Chondrocyte (in vitro differentiated cells): ENCODE results near the gene JMJD8. TPM values are rescaled to one million over a fixed set of nuclear protein-coding genes. Genes with fewer than 3 reads are reported as not detected.
"Not testable (repeated sequence)": the region's sequence is repeated elsewhere in the genome, so short reads cannot be mapped to it uniquely, and the experiment has no call there.

ENCODE experiments used
- DNase-seq: peaks from one replicate; pipeline ENCODE4 v3.0.0; 2021; ENCODE audit warnings: mixed read lengths, low spot score
- H3K27ac Mint-ChIP-seq: one replicate; pipeline ENCODE4 v1.8.0; 2021; ENCODE audit warnings: mild to moderate bottlenecking, moderate library complexity, mixed read lengths; ENCODE audit not compliant: unreplicated experiment
- H3K27me3 Mint-ChIP-seq: 2 replicates; pipeline ENCODE4 v1.8.0; 2021; ENCODE audit warnings: low read depth, mixed read lengths
- H3K36me3 Mint-ChIP-seq: 2 replicates; pipeline ENCODE4 v1.8.0; 2021; ENCODE audit warnings: low read depth, mixed read lengths
- H3K4me1 Mint-ChIP-seq: 2 replicates; pipeline ENCODE4 v1.8.0; 2021; ENCODE audit warnings: low read depth, mild to moderate bottlenecking, mixed read lengths
- H3K4me3 Mint-ChIP-seq: one replicate; pipeline ENCODE4 v1.8.0; 2021; ENCODE audit warnings: mild to moderate bottlenecking, moderate library complexity, mixed read lengths; ENCODE audit not compliant: unreplicated experiment
- H3K9me3 Mint-ChIP-seq: 2 replicates; pipeline ENCODE4 v1.8.0; 2021; ENCODE audit warnings: low read depth, mixed read lengths
- total RNA-seq: library from RNA; stranded (reverse); gene quantifications from 3 replicates; pipeline ENCODE4 v1.2.1, GENCODE V29; 2021
- TF ChIP-seq, protein P1 (sequence below): fragments of 200-600 bp; sonication (generic); IDR thresholded peaks from 2 replicates; pipeline ENCODE4 v1.5.0; 2021; ENCODE audit warnings: antibody characterized with exemption, mild to moderate bottlenecking, moderate library complexity

The JMJD8 gene
- total RNA-seq, 1 donor from 2014 or later = 39.2 TPM

DNA sequence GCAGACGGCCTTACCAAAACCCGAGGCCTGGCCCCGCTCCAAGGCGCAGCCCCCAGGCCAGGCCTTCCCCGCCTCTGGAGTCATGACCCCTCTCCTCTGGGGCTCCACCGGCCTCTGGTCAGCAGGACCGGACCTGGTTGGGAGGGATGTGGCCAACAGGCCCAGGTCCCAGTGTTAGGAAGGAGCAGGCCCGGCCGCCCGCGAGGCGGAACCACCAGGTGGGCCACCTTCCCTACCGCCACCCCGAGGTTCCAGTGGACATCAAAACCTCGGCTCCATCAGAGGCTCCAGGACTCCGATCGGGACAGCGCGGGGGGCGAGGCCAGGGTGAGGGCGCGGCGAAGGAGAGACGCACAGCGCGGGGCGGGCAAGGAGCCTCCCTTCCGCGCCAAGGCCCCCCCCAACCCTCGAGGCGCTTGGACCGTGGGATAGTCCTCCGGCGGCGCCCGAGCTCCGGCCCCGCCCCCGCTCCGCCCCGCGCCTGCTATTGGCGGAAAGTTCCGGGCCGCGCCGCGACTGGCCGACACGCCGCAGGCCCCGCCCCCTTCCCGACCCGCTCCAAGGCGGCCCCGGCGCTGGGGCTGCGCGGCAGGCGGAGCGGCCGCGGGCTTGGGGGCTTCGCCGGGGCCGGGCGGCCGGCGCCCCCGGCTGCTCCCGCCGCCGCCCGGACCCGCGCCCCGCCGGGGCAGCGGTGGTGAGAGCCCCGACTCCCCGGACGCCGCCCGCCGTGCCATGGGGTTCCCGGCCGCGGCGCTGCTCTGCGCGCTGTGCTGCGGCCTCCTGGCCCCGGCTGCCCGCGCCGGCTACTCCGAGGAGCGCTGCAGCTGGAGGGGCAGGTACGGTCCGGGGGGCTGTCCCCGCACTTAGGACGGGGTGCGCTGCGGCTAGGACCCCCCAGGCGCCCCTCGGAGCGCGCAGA lies 30.7 kb upstream of the JMJD8 start, which contains the start of gene METRN:
TSS of gene METRN (plus strand) at position 561 of the 919 bp plus-strand sequence. CDS start at position 733, 172 bp downstream.
- no peak for DNase-seq
- peak within 1 kb of the TSS; percentile 70 for H3K4me3 Mint-ChIP-seq
- H3K9me3 Mint-ChIP-seq = no peaks in the 10 kb centered on the region
- H3K4me1 Mint-ChIP-seq = peaks cover 23% of the 10 kb centered on the region
- peaks cover 1% of the 10 kb centered on the region for H3K27me3 Mint-ChIP-seq
- TF ChIP-seq, protein P1, sequence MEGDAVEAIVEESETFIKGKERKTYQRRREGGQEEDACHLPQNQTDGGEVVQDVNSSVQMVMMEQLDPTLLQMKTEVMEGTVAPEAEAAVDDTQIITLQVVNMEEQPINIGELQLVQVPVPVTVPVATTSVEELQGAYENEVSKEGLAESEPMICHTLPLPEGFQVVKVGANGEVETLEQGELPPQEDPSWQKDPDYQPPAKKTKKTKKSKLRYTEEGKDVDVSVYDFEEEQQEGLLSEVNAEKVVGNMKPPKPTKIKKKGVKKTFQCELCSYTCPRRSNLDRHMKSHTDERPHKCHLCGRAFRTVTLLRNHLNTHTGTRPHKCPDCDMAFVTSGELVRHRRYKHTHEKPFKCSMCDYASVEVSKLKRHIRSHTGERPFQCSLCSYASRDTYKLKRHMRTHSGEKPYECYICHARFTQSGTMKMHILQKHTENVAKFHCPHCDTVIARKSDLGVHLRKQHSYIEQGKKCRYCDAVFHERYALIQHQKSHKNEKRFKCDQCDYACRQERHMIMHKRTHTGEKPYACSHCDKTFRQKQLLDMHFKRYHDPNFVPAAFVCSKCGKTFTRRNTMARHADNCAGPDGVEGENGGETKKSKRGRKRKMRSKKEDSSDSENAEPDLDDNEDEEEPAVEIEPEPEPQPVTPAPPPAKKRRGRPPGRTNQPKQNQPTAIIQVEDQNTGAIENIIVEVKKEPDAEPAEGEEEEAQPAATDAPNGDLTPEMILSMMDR = peak; percentile 7
- H3K27ac Mint-ChIP-seq = peak within 1 kb of the TSS; percentile 17
- H3K36me3 Mint-ChIP-seq = no peaks in the 10 kb centered on the region

DNA sequence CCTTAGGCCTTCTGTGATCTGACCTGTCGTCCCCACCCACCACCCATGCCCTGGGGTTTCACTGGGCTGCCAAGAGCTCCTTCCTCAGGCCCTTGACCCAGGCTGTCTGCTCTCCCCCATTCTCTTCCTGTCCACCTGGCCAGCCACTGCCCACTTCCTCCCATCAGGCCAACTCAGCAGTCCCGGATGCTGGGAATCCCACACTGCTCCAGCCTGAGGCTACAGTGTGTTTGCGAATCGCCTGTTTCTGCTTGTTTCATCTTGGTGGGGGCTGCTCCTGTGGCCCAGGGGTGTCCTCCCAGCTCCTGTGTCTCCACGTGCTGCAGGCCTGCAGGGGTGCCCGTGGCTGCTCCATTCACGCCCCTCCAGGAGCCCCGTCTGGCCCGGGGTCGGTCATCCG lies 29.9 kb upstream of the JMJD8 start:
- Mint-ChIP-seq H3K27ac (no peak overlapping the region), H3K4me3 (no peak overlapping the region), H3K27me3 (peaks cover 1% of the 10 kb centered on the region), H3K9me3 (no peaks in the 10 kb centered on the region), H3K4me1 (peaks cover 21% of the 10 kb centered on the region), H3K36me3 (no peaks in the 10 kb centered on the region)
- no peak for DNase-seq
- TF ChIP-seq, protein P1 = no peak

DNA sequence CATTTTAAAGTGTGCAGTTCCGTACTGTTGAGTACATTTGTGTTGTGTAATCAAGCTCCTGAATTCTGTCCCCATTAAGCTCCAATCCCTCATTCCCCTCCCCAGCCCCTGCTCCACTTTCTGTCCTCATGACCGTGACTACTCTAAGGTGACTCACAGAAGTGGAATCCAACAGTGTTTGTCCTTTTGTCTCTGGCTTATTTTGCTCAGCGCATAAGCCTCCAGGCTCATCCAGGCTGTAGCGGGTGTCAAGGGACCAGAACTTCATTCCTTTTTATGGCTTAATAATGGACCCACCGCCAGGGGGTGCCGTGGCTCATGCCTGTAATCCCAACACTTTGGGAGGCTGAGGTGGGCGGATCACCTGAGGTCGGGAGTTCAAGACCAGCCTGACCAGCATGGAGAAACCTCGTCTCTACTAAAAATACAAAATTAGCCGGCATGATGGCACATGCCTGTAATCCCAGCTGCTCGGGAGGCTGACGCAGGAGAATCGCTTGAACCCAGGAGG lies 28.7 kb upstream of the JMJD8 start:
- H3K27ac Mint-ChIP-seq = peak overlapping the region; percentile 80
- H3K27me3 Mint-ChIP-seq = peaks cover 12% of the 10 kb centered on the region
- H3K36me3 Mint-ChIP-seq, H3K9me3 Mint-ChIP-seq, H3K4me3 Mint-ChIP-seq, DNase-seq: not testable (repeated sequence)
- TF ChIP-seq, protein P1 = peak; percentile 81
- peaks cover 20% of the 10 kb centered on the region for H3K4me1 Mint-ChIP-seq

DNA sequence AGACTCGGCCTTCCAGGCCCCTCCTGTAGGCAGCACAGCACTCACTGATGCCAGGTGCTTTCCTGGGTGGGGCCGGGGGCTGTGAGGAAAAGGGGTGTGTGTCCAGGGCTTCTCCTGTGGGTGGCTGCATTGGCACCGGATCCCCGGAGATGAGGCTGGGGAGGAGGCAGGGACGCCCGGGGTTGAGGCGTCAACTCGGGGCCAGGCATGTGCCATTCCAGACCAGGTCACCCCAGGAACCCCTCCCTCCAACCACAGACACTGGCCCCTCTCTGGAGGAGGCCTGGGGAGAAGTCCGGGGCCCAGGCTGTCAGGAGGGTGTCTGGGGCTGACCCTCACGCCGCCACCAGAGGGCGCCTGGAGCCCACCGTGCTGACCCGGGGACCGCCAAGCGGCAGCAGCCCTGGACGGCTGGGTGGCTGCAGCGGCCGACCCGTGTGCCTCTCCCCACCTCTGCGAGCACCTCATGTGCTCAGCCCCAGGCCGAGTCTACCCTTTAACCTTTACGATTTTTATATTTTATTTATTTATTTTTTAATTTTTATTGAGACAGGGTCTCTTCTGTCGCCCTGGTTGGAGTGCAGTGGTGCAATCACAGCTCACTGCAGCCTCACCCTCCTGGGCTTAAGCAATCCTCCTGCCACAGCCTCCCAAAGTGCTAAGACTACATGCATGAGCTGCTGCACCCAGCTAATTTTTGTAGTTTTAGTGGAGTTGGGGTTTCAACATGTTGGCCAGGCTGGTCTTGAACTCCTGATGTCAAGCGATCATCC lies 27.6 kb upstream of the JMJD8 start:
- H3K9me3 Mint-ChIP-seq = no peaks in the 10 kb centered on the region
- H3K36me3 Mint-ChIP-seq = no peaks in the 10 kb centered on the region
- TF ChIP-seq, protein P1 = peak; percentile 94
- peaks cover 19% of the 10 kb centered on the region for H3K27me3 Mint-ChIP-seq
- no peak overlapping the region for H3K4me3 Mint-ChIP-seq
- DNase-seq = no peak
- H3K4me1 Mint-ChIP-seq = peaks cover 20% of the 10 kb centered on the region
- no peak overlapping the region for H3K27ac Mint-ChIP-seq

DNA sequence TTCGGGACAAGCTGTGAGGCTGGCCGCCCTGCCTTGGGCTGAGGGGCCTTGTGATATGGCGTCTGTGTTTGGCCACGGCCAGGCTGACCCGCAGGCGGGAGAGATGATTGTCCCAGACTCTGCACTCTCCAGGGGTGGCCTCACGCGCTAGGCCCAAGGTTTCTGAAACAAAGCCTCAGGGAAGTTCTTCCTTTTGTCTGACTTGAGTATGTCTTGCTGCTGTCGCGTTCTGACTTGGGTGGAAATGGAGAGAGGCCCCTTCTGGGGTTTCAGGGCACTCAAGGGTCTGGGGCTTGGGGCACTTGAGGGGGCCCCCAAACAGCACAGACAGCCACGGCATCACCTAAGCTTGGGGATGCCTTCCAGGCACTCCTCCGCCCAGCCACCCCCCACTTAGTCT lies 26.9 kb upstream of the JMJD8 start:
- H3K27ac Mint-ChIP-seq = no peak overlapping the region
- H3K27me3 Mint-ChIP-seq = peaks cover 21% of the 10 kb centered on the region
- peaks cover 16% of the 10 kb centered on the region for H3K4me1 Mint-ChIP-seq
- TF ChIP-seq, protein P1 = no peak
- H3K4me3 Mint-ChIP-seq = no peak overlapping the region
- DNase-seq = no peak
- H3K36me3 Mint-ChIP-seq = no peaks in the 10 kb centered on the region
- H3K9me3 Mint-ChIP-seq = no peaks in the 10 kb centered on the region
